ENCODE results near the gene ADGRG2. TPM values are rescaled to one million over a fixed set of nuclear protein-coding genes. Genes with fewer than 3 reads are reported as not detected.

The ADGRG2 gene
- total and polyA plus RNA-seq, 9 of the 15 experiments (the other 6 are each of a cell fraction or from before 2014, with no cell fraction given): 0.03 TPM; not detected in 8

GRCh38 chrX:19097553-19098283, 24.6 kb downstream of the ADGRG2 start (continued):
- no peak for TF ChIP-seq MGA (IDR thresholded peaks at IDR 0.05)
- TF ChIP-seq MCM7 (IDR thresholded peaks at IDR 0.05): no peak
- TF ChIP-seq MCM5 (IDR thresholded peaks at IDR 0.05; ENCODE audit: low read depth): no peak
- TF ChIP-seq CHD1 (IDR thresholded peaks at IDR 0.05; ENCODE audit: low read length): no peak
- no peak for TF ChIP-seq EGR1 (conservative IDR thresholded peaks at IDR 0.05)
- no peak for TF ChIP-seq ILF3 (IDR thresholded peaks at IDR 0.05; ENCODE audit: borderline replicate concordance)
- TF ChIP-seq PHB (CRISPR knock-in tag; IDR thresholded peaks at IDR 0.05): no peak
- no peak for TF ChIP-seq RFX1 (IDR thresholded peaks at IDR 0.05)
- TF ChIP-seq ZNF217 (CRISPR knock-in tag; IDR thresholded peaks at IDR 0.05): no peak
- no peak for TF ChIP-seq IRF9 (tag; IDR thresholded peaks at IDR 0.05)
- no peak for TF ChIP-seq CHD4 (IDR thresholded peaks at IDR 0.05; ENCODE audit: insufficient read depth, insufficient replicate concordance, low read depth, low read length, poor library complexity, severe bottlenecking)
- no peak for TF ChIP-seq PHF8 (IDR thresholded peaks at IDR 0.05; ENCODE audit: borderline replicate concordance, low read length)
- no peak for TF ChIP-seq RFX5 (IDR thresholded peaks at IDR 0.05; ENCODE audit: low read depth, low read length)
- TF ChIP-seq POLR2B (IDR thresholded peaks at IDR 0.05; ENCODE audit: low read depth, partially characterized antibody): no peak

Data from K562 (cell line).